Central memory CD8-positive, alpha-beta T cell (primary cell): Measurements from ENCODE around the gene PEG3.

Experiments used
- ATAC-seq: fragments of 150-1000 bp; cut with Tn5 transposase; replicated peaks from 2 replicates; pipeline ENCODE4 v1.10.0; 2022; ENCODE audit warnings: mild to moderate bottlenecking, moderate FRiP score, moderate number of reproducible peaks; ENCODE audit not compliant: poor library complexity, severe bottlenecking; ENCODE audit errors: extremely low read depth
- DNase-seq, 2 donors: peaks; one replicate each; pipeline ENCODE4 v3.0.0; 2021; ENCODE audit warnings: low spot score in 2 of 2
- H3K27ac Mint-ChIP-seq: one replicate; pipeline ENCODE4 v1.8.0; 2022; ENCODE audit warnings: low read depth, mild to moderate bottlenecking, moderate library complexity, mixed read lengths
- H3K27me3 Mint-ChIP-seq: one replicate; pipeline ENCODE4 v1.8.0; 2022; ENCODE audit warnings: mixed read lengths
- H3K36me3 Mint-ChIP-seq: one replicate; pipeline ENCODE4 v1.8.0; 2022; ENCODE audit warnings: mild to moderate bottlenecking, moderate library complexity, mixed read lengths; ENCODE audit not compliant: insufficient read depth
- H3K4me1 Mint-ChIP-seq: one replicate; pipeline ENCODE4 v1.8.0; 2022; ENCODE audit warnings: mixed read lengths
- H3K4me3 Mint-ChIP-seq: one replicate; pipeline ENCODE4 v1.8.0; 2022; ENCODE audit warnings: mild to moderate bottlenecking, moderate library complexity, mixed read lengths
- H3K9me3 Mint-ChIP-seq: one replicate; pipeline ENCODE4 v1.8.0; 2022; ENCODE audit warnings: mixed read lengths

Gene PEG3

GRCh38 chr19:56837004-56837403 lies 3.5 kb downstream of the PEG3 start:
- Mint-ChIP-seq H3K9me3 (peaks cover 43% of the 10 kb centered on the region), H3K27ac (no peak overlapping the region)

GRCh38 chr19:56836059-56836458 lies 4.5 kb downstream of the PEG3 start:
- ATAC-seq: no peak

More at GRCh38 chr19:56837004-56837403, 3.5 kb downstream of the PEG3 start:
- ATAC-seq (no peak), DNase-seq (no peak)
- Mint-ChIP-seq H3K4me3 (no peak overlapping the region), H3K27me3 (peaks cover 7% of the 10 kb centered on the region), H3K36me3 (no peaks in the 10 kb centered on the region), H3K4me1 (peaks cover 8% of the 10 kb centered on the region)

DNA sequence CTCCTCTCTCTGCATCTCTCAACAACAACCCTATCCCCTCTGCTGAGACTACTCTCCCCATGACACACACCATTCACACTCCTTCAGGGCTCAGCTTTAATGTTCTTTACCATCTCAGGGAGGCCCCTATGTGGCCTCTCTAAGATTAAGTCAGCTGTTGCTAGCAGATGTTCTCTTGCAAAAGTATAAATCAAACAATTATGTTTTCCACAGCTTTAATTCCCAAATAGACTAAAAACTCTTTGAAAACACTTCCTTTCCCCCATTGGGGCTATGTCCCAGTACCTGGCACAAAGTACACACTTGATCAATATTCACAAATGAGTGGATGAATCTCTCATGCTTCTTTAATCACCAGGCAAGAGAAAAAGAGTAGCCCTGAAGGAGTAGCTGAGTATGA lies 5.1 kb downstream of the PEG3 start:
- peaks cover 38% of the 10 kb centered on the region for H3K9me3 Mint-ChIP-seq
- peaks cover 8% of the 10 kb centered on the region for H3K4me1 Mint-ChIP-seq
- H3K27ac Mint-ChIP-seq: no peak overlapping the region
- H3K4me3 Mint-ChIP-seq: no peak overlapping the region
- ATAC-seq (no peak), DNase-seq (no peak)
- no peaks in the 10 kb centered on the region for H3K36me3 Mint-ChIP-seq
- no peaks in the 10 kb centered on the region for H3K27me3 Mint-ChIP-seq

More at GRCh38 chr19:56836059-56836458, 4.5 kb downstream of the PEG3 start:
- peaks cover 8% of the 10 kb centered on the region for H3K4me1 Mint-ChIP-seq
- H3K36me3 Mint-ChIP-seq: no peaks in the 10 kb centered on the region
- H3K4me3 Mint-ChIP-seq: no peak overlapping the region
- peaks cover 41% of the 10 kb centered on the region for H3K9me3 Mint-ChIP-seq
- H3K27me3 Mint-ChIP-seq: peaks cover 3% of the 10 kb centered on the region
- no peak overlapping the region for H3K27ac Mint-ChIP-seq
- no peak for DNase-seq

GRCh38 chr19:56834564-56835375 lies 5.8 kb downstream of the PEG3 start:
- H3K9me3 Mint-ChIP-seq: peaks cover 41% of the 10 kb centered on the region
- H3K27me3 Mint-ChIP-seq: no peaks in the 10 kb centered on the region
- ATAC-seq (no peak), DNase-seq (no peak)
- H3K4me1 Mint-ChIP-seq: peaks cover 8% of the 10 kb centered on the region
- H3K36me3 Mint-ChIP-seq: no peaks in the 10 kb centered on the region
- H3K4me3 Mint-ChIP-seq: no peak overlapping the region
- no peak overlapping the region for H3K27ac Mint-ChIP-seq

DNA sequence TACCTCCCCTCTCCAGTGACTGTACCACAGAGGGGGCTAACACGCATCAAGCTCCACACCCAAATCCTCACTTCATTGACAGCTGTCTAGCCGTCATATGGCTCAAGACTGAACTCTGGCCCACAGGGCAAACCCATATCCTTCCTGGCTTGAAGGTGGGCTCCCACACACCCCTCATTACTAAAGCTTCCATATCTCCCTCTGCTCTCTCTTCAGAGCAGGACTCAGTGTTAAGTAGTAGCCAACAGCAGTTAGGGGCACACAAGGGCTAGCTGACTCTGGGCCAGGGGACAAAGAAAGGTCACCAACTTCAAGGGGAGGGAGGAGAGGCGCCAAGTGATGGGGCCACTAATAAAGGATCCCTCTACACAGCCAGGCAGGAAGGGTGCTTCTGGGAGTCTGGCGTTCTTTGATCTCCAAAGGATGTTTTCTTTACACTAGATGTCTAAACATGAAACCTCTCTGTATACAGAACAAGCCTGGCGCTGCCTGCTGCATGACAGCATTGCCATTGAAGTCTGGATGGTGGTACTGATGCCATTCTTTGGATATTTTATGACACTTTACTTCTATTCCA lies 8.1 kb downstream of the PEG3 start:
- DNase-seq (no peak), ATAC-seq (no peak)
- Mint-ChIP-seq H3K27ac (no peak overlapping the region), H3K36me3 (no peaks in the 10 kb centered on the region), H3K4me3 (no peak overlapping the region), H3K27me3 (no peaks in the 10 kb centered on the region), H3K9me3 (peaks cover 37% of the 10 kb centered on the region), H3K4me1 (peaks cover 2% of the 10 kb centered on the region)

- H3K9me3 Mint-ChIP-seq: peaks cover 33% of the 10 kb centered on the region
These were observed 9.3 kb downstream of the PEG3 start for GRCh38 chr19:56831255-56831654.

GRCh38 chr19:56829596-56829995 lies 10.9 kb downstream of the PEG3 start:
- Mint-ChIP-seq H3K4me3 (no peak overlapping the region), H3K4me1 (no peaks in the 10 kb centered on the region), H3K27ac (no peak overlapping the region), H3K27me3 (no peaks in the 10 kb centered on the region), H3K36me3 (peaks cover 2% of the 10 kb centered on the region), H3K9me3 (peaks cover 19% of the 10 kb centered on the region)
- DNase-seq (no peak), ATAC-seq (no peak)

More at GRCh38 chr19:56831255-56831654, 9.3 kb downstream of the PEG3 start:
- Mint-ChIP-seq H3K4me3 (no peak overlapping the region), H3K4me1 (no peaks in the 10 kb centered on the region), H3K27ac (no peak overlapping the region), H3K27me3 (no peaks in the 10 kb centered on the region), H3K36me3 (no peaks in the 10 kb centered on the region)
- ATAC-seq (no peak), DNase-seq (no peak)

- ATAC-seq (no peak), DNase-seq (no peak)
- H3K4me1 Mint-ChIP-seq: no peaks in the 10 kb centered on the region
- H3K27ac Mint-ChIP-seq: no peak overlapping the region
- H3K4me3 Mint-ChIP-seq: no peak overlapping the region
- H3K27me3 Mint-ChIP-seq: no peaks in the 10 kb centered on the region
- H3K9me3 Mint-ChIP-seq: peaks cover 10% of the 10 kb centered on the region
- H3K36me3 Mint-ChIP-seq: peaks cover 2% of the 10 kb centered on the region
These were observed 12.8 kb downstream of the PEG3 start for GRCh38 chr19:56827708-56828107.

- ATAC-seq: no peak
- Mint-ChIP-seq H3K36me3 (peaks cover 2% of the 10 kb centered on the region), H3K4me3 (no peak overlapping the region), H3K27me3 (no peaks in the 10 kb centered on the region), H3K9me3 (peaks cover 15% of the 10 kb centered on the region), H3K4me1 (no peaks in the 10 kb centered on the region), H3K27ac (no peak overlapping the region)
- no peak for DNase-seq
These were observed 16.6 kb downstream of the PEG3 start for GRCh38 chr19:56823956-56824355.

- no peak overlapping the region for H3K4me3 Mint-ChIP-seq
- H3K4me1 Mint-ChIP-seq: no peaks in the 10 kb centered on the region
- ATAC-seq (no peak), DNase-seq (no peak)
- no peak overlapping the region for H3K27ac Mint-ChIP-seq
- peaks cover 15% of the 10 kb centered on the region for H3K9me3 Mint-ChIP-seq
- H3K36me3 Mint-ChIP-seq: peaks cover 2% of the 10 kb centered on the region
- no peaks in the 10 kb centered on the region for H3K27me3 Mint-ChIP-seq
These were observed 17.1 kb downstream of the PEG3 start for GRCh38 chr19:56823417-56823816.

DNA sequence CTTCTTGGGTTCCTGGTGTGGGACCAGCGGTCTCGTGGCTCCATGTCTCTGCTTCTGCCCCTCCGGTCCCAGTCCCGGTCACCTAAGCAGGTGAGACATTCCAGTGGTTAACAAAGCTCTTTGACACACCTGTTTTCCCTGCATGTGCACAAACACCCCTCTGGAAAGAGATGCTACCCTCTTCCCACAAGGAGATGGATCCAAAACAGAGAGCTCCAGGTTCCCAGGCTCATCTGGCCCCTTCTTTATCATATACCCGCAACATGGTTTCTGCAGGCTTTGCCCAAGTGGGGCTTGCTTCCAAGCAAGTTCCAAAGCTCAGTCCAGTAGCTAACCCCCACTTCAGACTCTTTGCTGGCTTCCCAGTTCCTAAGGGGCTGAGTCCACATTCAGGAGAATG lies 17.8 kb downstream of the PEG3 start:
- H3K36me3 Mint-ChIP-seq: peaks cover 2% of the 10 kb centered on the region

DNA sequence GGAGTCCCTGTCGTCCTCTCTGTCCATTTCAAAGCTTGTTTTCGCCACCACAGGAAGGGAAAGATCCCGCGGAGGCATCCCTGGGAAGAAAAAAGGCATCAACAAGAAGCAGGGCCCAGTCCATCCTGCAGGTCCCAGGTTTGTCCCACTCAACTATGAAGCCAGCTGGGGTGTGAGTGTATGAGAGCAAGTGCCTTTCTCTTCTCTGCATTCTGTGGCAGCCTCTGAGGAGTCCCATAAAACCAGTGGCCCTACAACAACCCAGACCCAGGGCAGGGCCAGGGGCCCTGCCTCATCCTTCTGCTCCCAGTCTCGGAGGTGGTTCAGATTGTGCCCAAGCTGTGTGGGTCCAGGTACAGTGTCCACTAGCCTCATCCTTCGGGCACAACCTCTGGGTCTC lies 18.9 kb downstream of the PEG3 start:
- Mint-ChIP-seq H3K4me1 (no peaks in the 10 kb centered on the region), H3K9me3 (peaks cover 25% of the 10 kb centered on the region), H3K27ac (no peak overlapping the region), H3K36me3 (peaks cover 2% of the 10 kb centered on the region), H3K27me3 (no peaks in the 10 kb centered on the region), H3K4me3 (no peak overlapping the region)
- ATAC-seq (no peak), DNase-seq (no peak)

More for the DNA sequence above, 17.8 kb downstream of the PEG3 start:
- Mint-ChIP-seq H3K4me3 (no peak overlapping the region), H3K27ac (no peak overlapping the region), H3K9me3 (peaks cover 21% of the 10 kb centered on the region), H3K4me1 (no peaks in the 10 kb centered on the region), H3K27me3 (no peaks in the 10 kb centered on the region)
- ATAC-seq: no peak
- DNase-seq: no peak

DNA sequence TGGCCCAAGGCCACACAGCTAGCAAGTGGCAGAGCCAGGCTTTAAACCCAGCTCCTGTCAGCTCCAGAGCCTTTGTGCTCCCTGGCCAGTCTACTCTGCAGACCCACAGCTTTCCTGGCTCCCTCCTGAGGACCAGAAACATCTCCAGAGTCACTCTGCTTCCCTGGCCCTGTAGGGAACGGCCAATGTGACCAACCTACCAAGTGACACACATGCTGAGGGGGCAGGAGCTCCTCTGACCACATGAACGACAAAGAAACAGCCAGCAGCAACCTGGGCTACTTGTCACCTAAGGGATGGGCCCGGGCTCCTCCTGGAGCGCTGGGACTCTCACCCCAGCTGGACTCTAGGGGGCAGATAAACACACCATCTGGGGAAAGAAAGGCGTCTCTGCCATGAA lies 19.3 kb downstream of the PEG3 start:
- Mint-ChIP-seq H3K4me3 (no peak overlapping the region), H3K27ac (no peak overlapping the region), H3K27me3 (no peaks in the 10 kb centered on the region), H3K9me3 (peaks cover 27% of the 10 kb centered on the region), H3K36me3 (peaks cover 2% of the 10 kb centered on the region), H3K4me1 (no peaks in the 10 kb centered on the region)
- ATAC-seq (no peak), DNase-seq (no peak)
